ENCODE data around the gene CLRN1.
"Not testable (repeated sequence)": the region's sequence is repeated elsewhere in the genome, so short reads cannot be mapped to it uniquely, and the experiment has no call there.

Gene CLRN1, protein sequence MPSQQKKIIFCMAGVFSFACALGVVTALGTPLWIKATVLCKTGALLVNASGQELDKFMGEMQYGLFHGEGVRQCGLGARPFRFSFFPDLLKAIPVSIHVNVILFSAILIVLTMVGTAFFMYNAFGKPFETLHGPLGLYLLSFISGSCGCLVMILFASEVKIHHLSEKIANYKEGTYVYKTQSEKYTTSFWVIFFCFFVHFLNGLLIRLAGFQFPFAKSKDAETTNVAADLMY

DNA sequence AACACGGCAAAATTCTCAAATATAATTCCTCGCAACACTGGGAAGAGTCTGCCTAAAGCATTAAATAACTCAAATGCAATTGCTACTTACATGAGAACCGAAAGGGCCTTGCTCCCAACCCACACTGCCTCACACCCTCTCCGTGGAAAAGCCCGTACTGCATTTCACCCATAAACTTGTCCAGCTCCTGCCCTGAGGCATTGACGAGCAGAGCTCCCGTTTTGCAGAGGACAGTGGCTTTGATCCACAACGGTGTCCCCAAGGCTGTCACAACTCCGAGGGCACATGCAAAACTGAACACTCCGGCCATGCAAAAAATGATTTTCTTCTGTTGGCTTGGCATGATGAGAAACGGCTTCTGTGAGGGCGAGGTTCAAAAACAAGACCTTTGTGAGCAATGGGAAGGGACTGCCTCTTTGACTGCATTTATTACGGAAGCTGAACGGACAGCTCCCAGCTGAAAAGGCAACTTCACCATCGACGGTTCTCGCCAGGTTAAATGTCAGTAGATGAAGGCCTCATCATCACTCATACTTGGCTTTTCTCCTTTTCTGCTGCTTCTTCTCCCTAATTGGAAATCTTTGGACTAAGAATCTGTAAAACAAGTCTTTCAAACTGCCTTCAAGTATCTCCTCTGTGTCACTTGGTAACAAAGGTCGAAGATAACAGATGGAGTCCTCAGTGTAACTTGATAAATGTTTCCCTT, at the start of gene CLRN1:
TSS of gene CLRN1 (minus strand) at position 362 of the 706 bp plus-strand sequence. CDS start at position 343, 19 bp downstream.
- DNase-seq = no peak

DNA sequence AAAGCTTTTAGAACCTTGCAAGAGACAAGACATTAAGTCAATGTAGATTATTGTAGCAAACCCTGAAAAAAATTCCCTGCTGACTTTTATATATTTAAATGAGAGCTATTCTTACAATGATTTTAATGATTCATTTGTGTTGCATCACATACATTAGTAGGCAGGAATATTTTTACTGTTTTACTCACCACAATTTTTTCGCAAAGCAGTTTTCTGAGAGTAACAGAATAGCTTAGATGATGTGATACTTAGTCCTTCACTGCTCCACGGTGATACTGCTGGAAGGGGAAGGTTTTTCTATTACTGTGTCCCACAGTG, 43.9 kb upstream of the CLRN1 start:
- no peak for DNase-seq

- no peak for DNase-seq
Observed at GRCh38 chr3:151015767-151016477, 43.4 kb upstream of the CLRN1 start.

DNA sequence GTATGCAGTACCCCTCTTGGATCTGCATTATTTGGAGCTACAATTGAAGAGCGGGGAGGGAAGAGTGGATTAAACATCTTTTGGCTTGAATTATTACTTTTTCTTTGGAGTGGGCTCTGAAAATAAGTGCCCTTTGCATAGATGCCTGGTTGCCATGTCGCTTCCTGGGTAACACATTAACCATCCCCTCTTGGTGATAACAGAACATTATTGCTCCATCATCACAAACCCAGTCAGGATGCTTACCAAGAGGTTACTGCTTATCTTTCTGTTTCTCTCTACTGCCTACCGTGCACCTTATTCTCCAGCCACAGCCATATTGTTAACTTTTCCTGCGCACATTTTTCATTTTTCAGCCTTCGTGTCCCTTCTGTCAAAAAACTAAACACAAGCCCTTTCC, 42.7 kb upstream of the CLRN1 start:
- DNase-seq = no peak

GRCh38 chr3:151014501-151015018, 42.0 kb upstream of the CLRN1 start:
- DNase-seq = no peak

GRCh38 chr3:151012753-151013152, 40.2 kb upstream of the CLRN1 start:
- no peak for DNase-seq

GRCh38 chr3:151011427-151011826, 38.9 kb upstream of the CLRN1 start:
- DNase-seq = no peak

- DNase-seq = no peak
Observed at GRCh38 chr3:151009981-151010380, 37.5 kb upstream of the CLRN1 start.

DNA sequence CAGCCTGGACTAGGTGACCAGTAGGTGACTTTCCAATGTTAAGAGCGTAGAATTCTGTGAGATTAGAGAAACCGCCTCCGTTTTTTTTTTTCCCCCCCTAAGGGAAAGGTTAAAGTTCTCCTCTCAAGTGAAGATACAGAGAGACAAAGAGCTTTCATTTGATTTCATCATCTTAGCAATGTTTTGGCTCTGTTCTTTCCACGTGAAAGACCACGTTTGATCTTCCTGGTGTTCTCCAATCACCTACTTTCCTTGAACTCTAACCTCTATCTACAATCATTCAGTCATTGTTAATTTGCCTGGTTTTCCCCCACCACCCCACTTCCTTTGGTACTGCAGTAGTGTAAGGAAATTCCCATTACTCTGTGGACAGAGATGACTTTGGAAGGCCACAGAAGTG, 36.9 kb upstream of the CLRN1 start:
- no peak for DNase-seq

- no peak for DNase-seq
Observed at GRCh38 chr3:151008699-151009098, 36.2 kb upstream of the CLRN1 start.

DNA sequence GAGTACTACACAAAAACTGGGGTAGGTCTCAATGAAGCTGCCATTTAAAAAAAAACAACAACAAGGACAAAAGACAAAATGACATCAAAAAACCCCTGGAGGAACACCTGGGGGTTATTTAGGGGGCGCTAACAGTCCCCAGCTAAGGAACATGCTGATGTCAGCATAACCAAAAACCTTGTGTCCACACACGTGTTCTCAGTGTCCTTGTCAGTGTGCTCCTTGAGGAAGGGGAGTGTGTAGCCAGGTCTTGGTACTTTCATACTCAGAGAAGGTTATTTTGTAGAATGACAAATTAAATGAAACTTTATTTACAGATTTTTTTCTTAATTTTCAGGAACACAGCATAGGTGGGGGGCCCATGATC, 31.2 kb upstream of the CLRN1 start:
- DNase-seq = no peak

DNA sequence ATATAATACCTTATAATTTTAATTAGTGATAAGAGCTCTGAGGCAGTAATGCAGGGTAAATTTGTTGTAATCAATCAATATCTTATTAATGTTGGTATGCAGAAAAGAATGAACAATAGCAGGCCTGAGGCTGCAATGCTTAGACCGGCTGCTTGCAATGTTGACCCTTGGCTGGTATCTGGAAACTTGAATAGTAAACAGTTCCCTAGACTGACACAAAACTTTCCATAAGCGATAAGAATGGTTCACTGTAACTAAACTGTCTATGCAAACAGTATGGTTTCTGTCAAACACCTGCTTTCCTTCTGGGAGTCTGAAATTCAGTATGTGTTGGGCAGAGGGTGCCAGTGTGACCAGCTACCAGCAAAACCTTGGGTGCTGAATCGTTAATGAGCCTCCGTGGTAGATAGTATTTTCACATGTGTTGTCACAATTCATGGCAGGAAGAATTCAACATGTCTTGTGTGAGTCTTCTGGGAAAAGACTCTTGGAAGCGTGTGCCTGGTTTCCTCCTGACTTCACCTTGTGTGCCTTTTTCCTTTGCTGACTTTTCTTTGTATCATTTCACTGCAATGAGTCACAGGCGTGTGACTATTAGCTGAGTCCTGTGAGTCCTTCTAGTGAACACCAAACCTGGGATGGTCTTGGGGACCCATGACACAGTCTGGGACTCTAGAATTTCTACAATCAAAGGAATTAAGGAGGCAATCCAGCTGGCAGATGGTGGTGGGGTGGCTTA, 30.7 kb upstream of the CLRN1 start:
- DNase-seq = no peak

- DNase-seq = no peak
Observed at GRCh38 chr3:151002003-151002981, 29.8 kb upstream of the CLRN1 start.

DNA sequence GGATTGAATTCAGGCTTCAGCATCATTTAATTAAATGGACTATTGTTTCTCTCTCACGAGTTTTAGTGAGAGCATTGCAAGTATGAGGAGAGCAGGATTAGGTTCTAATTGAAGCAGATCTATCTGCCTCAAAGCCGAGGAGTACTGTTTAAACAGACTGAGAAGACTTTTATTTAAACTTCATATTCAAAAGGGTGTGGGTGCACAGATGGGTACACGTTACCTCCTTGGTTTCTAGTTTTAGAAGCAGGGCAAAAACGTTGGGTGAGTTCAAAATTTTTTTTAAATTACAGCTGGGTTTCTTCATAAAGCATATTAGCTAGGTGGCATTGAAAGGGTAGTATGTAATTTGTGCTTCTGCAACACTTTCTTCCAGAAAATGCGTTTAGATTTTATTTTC, 26.5 kb upstream of the CLRN1 start:
- no peak for DNase-seq

DNA sequence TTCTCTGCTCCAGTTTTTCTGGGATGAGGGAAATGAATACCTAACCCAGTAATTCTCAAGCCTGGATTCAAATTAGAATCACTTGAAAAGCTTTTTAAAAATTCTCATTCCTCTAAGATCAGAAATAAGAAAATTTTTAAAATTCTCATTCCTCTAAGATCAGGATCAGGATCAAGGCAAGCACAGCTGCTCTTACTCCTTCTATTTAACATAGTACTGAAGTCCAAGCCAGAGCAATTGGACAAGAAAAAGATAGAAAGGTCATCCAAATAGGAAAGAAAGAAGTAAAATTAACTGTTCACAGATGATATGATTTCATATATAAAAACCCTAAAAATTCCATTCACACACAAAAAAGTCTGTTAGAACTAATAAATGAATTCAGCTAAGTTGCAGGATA, 24.2 kb upstream of the CLRN1 start:
- DNase-seq = no peak

GRCh38 chr3:150995510-150995909, 23.0 kb upstream of the CLRN1 start:
- DNase-seq = no peak

- DNase-seq = no peak
Observed at GRCh38 chr3:150989208-150989607, 16.7 kb upstream of the CLRN1 start.

GRCh38 chr3:150988395-150988794, 15.9 kb upstream of the CLRN1 start:
- not testable (repeated sequence) for DNase-seq

DNA sequence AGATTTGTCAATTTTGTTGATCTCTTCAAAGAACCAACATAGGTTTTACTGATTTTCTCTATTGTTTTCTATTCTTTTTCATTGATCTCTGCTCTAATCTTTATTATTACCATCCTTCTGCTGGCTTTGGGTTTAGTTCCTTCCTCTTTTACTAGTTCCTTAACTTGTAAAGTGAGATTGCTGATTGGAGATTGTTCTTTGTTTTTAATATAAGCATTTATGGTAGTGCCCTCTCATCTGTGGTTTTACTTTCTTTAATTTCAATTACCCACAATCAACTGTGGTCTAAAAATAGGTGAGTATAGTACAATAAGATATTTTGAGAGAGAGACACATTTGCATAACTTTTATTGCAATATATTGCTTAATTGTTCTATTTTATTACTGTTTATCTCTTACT, 13.2 kb upstream of the CLRN1 start:
- DNase-seq = no peak

GRCh38 chr3:150984066-150984465, 11.5 kb upstream of the CLRN1 start:
- no peak for DNase-seq

- DNase-seq = no peak
Observed at GRCh38 chr3:150978566-150979148, 6.1 kb upstream of the CLRN1 start.

- no peak for DNase-seq
Observed at GRCh38 chr3:150975992-150976368, 3.5 kb upstream of the CLRN1 start.

Measured in NCI-H187 treated with DMSO at 0.1 percent for 48 hours (cell line).